Pancreas (tissue), 10 donors: Measurements from ENCODE around the gene BTBD9. TPM values are rescaled to one million over a fixed set of nuclear protein-coding genes. Genes with fewer than 3 reads are reported as not detected.

Experiments
- ATAC-seq, 4 donors: fragments of 200-7000 bp; cut with Tn5 transposase; one replicate each; pipeline versions ENCODE4 v1.8.0 to v1.9.1; 2020; ENCODE audit warnings: mild to moderate bottlenecking in 4 of 4, moderate library complexity in 4 of 4
- DNase-seq, 6 donors: peaks; one replicate each; pipeline ENCODE4 v3.0.0-alpha.2; 2020
- FAIRE-seq: peaks from 2 replicates; lab custom pipeline; 2012; peaks lifted over from hg19 to GRCh38; lab: Jason Lieb, UNC
- H3K27ac ChIP-seq, 4 donors: fragments of 200-600 bp; sonication (generic); 1 replicate in 3 of 4; 2 replicates in 1 of 4; pipeline versions ENCODE4 v1.5.0 to v1.8.0; 2020
- H3K27me3 ChIP-seq, 4 donors: fragments of 200-600 bp; one replicate each; pipeline ENCODE4 v1.8.0; 2021
- H3K36me3 ChIP-seq, 3 donors: fragments of 200-600 bp; sonication (generic) in 1 of 3; one replicate each; pipeline versions ENCODE4 v1.5.0 to v1.8.0; 2020 to 2021
- H3K4me1 ChIP-seq, 3 donors: fragments of 200-600 bp; one replicate each; pipeline ENCODE4 v1.8.0; 2021
- H3K4me3 ChIP-seq, 4 donors: fragments of 200-600 bp; sonication (generic) in 2 of 4; one replicate each; pipeline versions ENCODE4 v1.5.0 to v1.8.0; 2020 to 2021
- H3K9me3 ChIP-seq, 4 donors: fragments of 200-600 bp; one replicate each; pipeline ENCODE4 v1.8.0; 2021
- CTCF ChIP-seq, 4 donors: fragments of 200-600 bp; sonication (generic) in 3 of 4; IDR thresholded peaks; one replicate each; pipeline versions ENCODE4 v1.5.0 to v1.8.0; 2021; ENCODE audit warnings: antibody characterized with exemption in 4 of 4
- WGBS, 2 donors: extraction: QIAGEN DNeasy Blood & Tissue Kit; methylation state at CpG; one replicate each; pipeline ENCODE4 v1.1.7; 2013; 5-methylcytosine and 5-hydroxymethylcytosine counted together
- intact Hi-C, 3 donors: fragments of 100-400 bp; cut with DNase I; formaldehyde crosslinking; loops; one replicate each; pipeline versions ENCODE4 v1.11.1 to v1.14.2; 2022
- polyA plus RNA-seq, 2 donors: library from polyadenylated mRNA; stranded (reverse); fragments of 200-250 nt; gene quantifications; one replicate each; pipeline ENCODE4 v1.2.3, GENCODE V29; 2013
- total RNA-seq, 6 donors: library from RNA; stranded (reverse); fragmentation: NEBNext Ultra II Directional in 4 of 6; extraction: Animal tissue kit (Norgen Biotek cat#: 25700) in 4 of 6; gene quantifications; one replicate each; pipeline versions ENCODE4 v1.2.1 to v1.2.4, GENCODE V29; 2021 to 2023
- donor health status: healthy with polysubstance abuse.
- donor health status: DM: no; HTN: no; CAD: no; lungs with moderate emphysema.
- donor health status: DM: no; HTN: no; CAD: no.
- donor health status: control.
- donor health status: control.
- donor health status: Bipolar disorder and iron deficiency.
- donor health status: DM: yes; HTN: yes; CAD: no.
- donor health status: DM: no; HTN: no; CAD: no.
- donor health status: DM: no; HTN: no; CAD: no.
- donor health status: DM: yes; HTN: yes; CAD: no.

The BTBD9 gene
- total and polyA plus RNA-seq, 8 donors: 2.2 to 11.0 (median 7.1) TPM

GRCh38 chr6:38141716-38142115 is 498.0 kb downstream of the BTBD9 start:
- H3K36me3 ChIP-seq: no peaks in the 10 kb centered on the region
- 92% methylated on average over 6 of the region's 6 CpGs for WGBS, 2 donors
- H3K4me1 ChIP-seq: no peaks in the 10 kb centered on the region
- FAIRE-seq (no peak), DNase-seq (no peak), ATAC-seq (no peak)
- no peaks in the 10 kb centered on the region for H3K27me3 ChIP-seq
- no peaks in the 10 kb centered on the region for H3K9me3 ChIP-seq
- H3K4me3 ChIP-seq: no peak overlapping the region
- H3K27ac ChIP-seq: no peak overlapping the region
- intact Hi-C loops: no loop called here
- TF ChIP-seq CTCF (IDR thresholded peaks at IDR 0.05): no peak

- Histone ChIP-seq H3K4me3 (no peak overlapping the region), H3K27me3 (no peaks in the 10 kb centered on the region), H3K4me1 (no peaks in the 10 kb centered on the region), H3K9me3 (no peaks in the 10 kb centered on the region), H3K27ac (no peak overlapping the region), H3K36me3 (no peaks in the 10 kb centered on the region)
- no peak for TF ChIP-seq CTCF (IDR thresholded peaks at IDR 0.05)
- intact Hi-C loops: no loop called here
- no peak for FAIRE-seq
- 68% methylated on average over 4 of the region's 4 CpGs for WGBS, 2 donors
- DNase-seq: no peak
- ATAC-seq: peak in 2 of 4 donors; percentile 41 to 57
These were observed 498.6 kb downstream of the BTBD9 start for GRCh38 chr6:38141085-38141484.

GRCh38 chr6:38138374-38138773 is 501.4 kb downstream of the BTBD9 start:
- Histone ChIP-seq H3K27ac (no peak overlapping the region), H3K4me1 (no peaks in the 10 kb centered on the region), H3K4me3 (no peak overlapping the region), H3K9me3 (no peaks in the 10 kb centered on the region), H3K36me3 (no peaks in the 10 kb centered on the region), H3K27me3 (no peaks in the 10 kb centered on the region)
- FAIRE-seq (no peak), ATAC-seq (no peak), DNase-seq (no peak)
- TF ChIP-seq CTCF (IDR thresholded peaks at IDR 0.05): no peak
- intact Hi-C loops: no loop called here
- WGBS, 2 donors: 96 to 98% methylated on average over 5 of the region's 5 CpGs

GRCh38 chr6:38137608-38138265 is 502.0 kb downstream of the BTBD9 start:
- Histone ChIP-seq H3K27me3 (no peaks in the 10 kb centered on the region), H3K9me3 (no peaks in the 10 kb centered on the region), H3K27ac (no peak overlapping the region), H3K36me3 (no peaks in the 10 kb centered on the region), H3K4me3 (no peak overlapping the region), H3K4me1 (no peaks in the 10 kb centered on the region)
- no peak for FAIRE-seq
- no peak for TF ChIP-seq CTCF (IDR thresholded peaks at IDR 0.05)
- 97 to 98% methylated on average over 8 of the region's 8 CpGs for WGBS, 2 donors
- no peak for DNase-seq
- ATAC-seq: no peak
- intact Hi-C loops: no loop called here

- no peaks in the 10 kb centered on the region for H3K4me1 ChIP-seq
- no peak for DNase-seq
These were observed 503.2 kb downstream of the BTBD9 start for GRCh38 chr6:38136547-38136946.

More at GRCh38 chr6:38136547-38136946, 503.2 kb downstream of the BTBD9 start:
- no peaks in the 10 kb centered on the region for H3K9me3 ChIP-seq
- no peak for FAIRE-seq
- H3K27ac ChIP-seq: no peak overlapping the region
- no peak overlapping the region for H3K4me3 ChIP-seq
- no peaks in the 10 kb centered on the region for H3K27me3 ChIP-seq
- TF ChIP-seq CTCF (IDR thresholded peaks at IDR 0.05): no peak
- whole genome bisulfite sequencing, 2 donors: 90% methylated on average over 4 of the region's 4 CpGs
- no peak for ATAC-seq
- intact Hi-C loops: no loop called here
- no peaks in the 10 kb centered on the region for H3K36me3 ChIP-seq
